ENCODE data around the gene RBM8A.

RBM8A gene

GRCh38 chr1:145927063-145927886, at the start of gene RBM8A:
TSS of gene RBM8A (minus strand) at chr1:145927484. CDS start at chr1:145927426, 58 bp downstream.
- CTCF ChIA-PET = interaction anchor here (0.6 to 3.0 kb wide), 19 partner anchors 9 to 1131 kb away, joined by 3 to 18 read pairs (median 3); partner anchors contain the start of genes ANKRD34A, ITGA10, LIX1L and NUDT17
- Histone ChIP-seq H3K4me1 (ENCODE audit: control insufficient read depth, insufficient read depth, low read length) (no peaks in the 10 kb centered on the region), H3K27ac (ENCODE audit: extremely low read depth, low read depth, low read length) (peak within 1 kb of the TSS; percentile 59), H3K9me3 (ENCODE audit: control insufficient read depth, insufficient read depth, low read depth, low read length) (no peaks in the 10 kb centered on the region), H3K4me3 (ENCODE audit: low read depth, low read length) (peak within 1 kb of the TSS; percentile 83), H3K36me3 (ENCODE audit: control insufficient read depth in 2 of 2, insufficient read depth in 1 of 2, low read length in 2 of 2) (peaks cover 0 to 30% of the 10 kb centered on the region in 2 experiments; a peak in 2 of 3 replicates)
- POLR2A ChIA-PET = interaction anchor here (0.6 to 2.2 kb wide), 20 partner anchors 8 to 109 kb away, joined by 3 to 51 read pairs (median 6); partner anchors contain the start of genes ANKRD34A, LIX1L, NUDT17 and PEX11B
- TF ChIP-seq ZNF830 (tag by site-specific recombination; IDR thresholded peaks at IDR 0.05; ENCODE audit: low read depth) = no peak
- no peak for TF ChIP-seq PBX3 (CRISPR knock-in tag; IDR thresholded peaks at IDR 0.05)
- no peak for TF ChIP-seq ZNF302 (tag by site-specific recombination; IDR thresholded peaks at IDR 0.05; ENCODE audit: low read depth)
- TF ChIP-seq ZXDB (tag by site-specific recombination; IDR thresholded peaks at IDR 0.05) = peak; percentile 93
- TF ChIP-seq PATZ1 (tag by site-specific recombination; IDR thresholded peaks at IDR 0.05) = peak; percentile 77
- TF ChIP-seq ZNF76 (tag by site-specific recombination; IDR thresholded peaks at IDR 0.05; ENCODE audit: borderline replicate concordance, low read depth) = peak; percentile 92
- no peak for TF ChIP-seq ZNF571 (tag by site-specific recombination; IDR thresholded peaks at IDR 0.05)
- TF ChIP-seq ZNF629 (tag by site-specific recombination; IDR thresholded peaks at IDR 0.05) = peak; percentile 80
- no peak for TF ChIP-seq ZNF621 (tag by site-specific recombination; IDR thresholded peaks at IDR 0.05)
- TF ChIP-seq ZNF132 (tag by site-specific recombination; IDR thresholded peaks at IDR 0.05; ENCODE audit: borderline replicate concordance) = no peak
- peak; percentile 55; the same call in 1 of the 2 replicates for TF ChIP-seq ZNF280D (tag by site-specific recombination; IDR thresholded peaks at IDR 0.05)
- TF ChIP-seq ZNF416 (tag by site-specific recombination; IDR thresholded peaks at IDR 0.05) = no peak
- TF ChIP-seq ZBTB49 (tag by site-specific recombination; IDR thresholded peaks at IDR 0.05; ENCODE audit: low read depth) = no peak
- TF ChIP-seq ZBTB17 (tag by site-specific recombination; IDR thresholded peaks at IDR 0.05) = peak; percentile 99
- peak; percentile 65 for TF ChIP-seq ZNF398 (tag by site-specific recombination; IDR thresholded peaks at IDR 0.05)
- TF ChIP-seq ZNF274 (IDR thresholded peaks at IDR 0.05; ENCODE audit: low read length) = no peak
- no peak for TF ChIP-seq ZNF274 (tag by site-specific recombination; IDR thresholded peaks at IDR 0.05; ENCODE audit: borderline replicate concordance)
- TF ChIP-seq ZNF292 (tag by site-specific recombination; IDR thresholded peaks at IDR 0.05; ENCODE audit: borderline replicate concordance, low read depth) = no peak
- TF ChIP-seq ZNF391 (tag by site-specific recombination; IDR thresholded peaks at IDR 0.05; ENCODE audit: borderline replicate concordance, low read depth) = peak; percentile 94; the same call in 1 of the 2 replicates
- peak; percentile 82 for TF ChIP-seq ZNF639 (tag by site-specific recombination; IDR thresholded peaks at IDR 0.05)
- no peak for TF ChIP-seq MEIS1 (CRISPR knock-in tag; IDR thresholded peaks at IDR 0.05; ENCODE audit: borderline replicate concordance)
- TF ChIP-seq ZNF510 (tag by site-specific recombination; IDR thresholded peaks at IDR 0.05; ENCODE audit: insufficient replicate concordance) = no peak
- TF ChIP-seq ZBTB20 (tag by site-specific recombination; IDR thresholded peaks at IDR 0.05) = peak; percentile 76
- TF ChIP-seq ZNF423 (tag by site-specific recombination; IDR thresholded peaks at IDR 0.05) = no peak
